ENCODE measurements around the gene SAPCD1. TPM values are rescaled to one million over a fixed set of nuclear protein-coding genes. Genes with fewer than 3 reads are reported as not detected.

Gene SAPCD1
- total and polyA plus RNA-seq, 2 experiments from 2014 or later, result 1.3 to 2.5 TPM

DNA sequence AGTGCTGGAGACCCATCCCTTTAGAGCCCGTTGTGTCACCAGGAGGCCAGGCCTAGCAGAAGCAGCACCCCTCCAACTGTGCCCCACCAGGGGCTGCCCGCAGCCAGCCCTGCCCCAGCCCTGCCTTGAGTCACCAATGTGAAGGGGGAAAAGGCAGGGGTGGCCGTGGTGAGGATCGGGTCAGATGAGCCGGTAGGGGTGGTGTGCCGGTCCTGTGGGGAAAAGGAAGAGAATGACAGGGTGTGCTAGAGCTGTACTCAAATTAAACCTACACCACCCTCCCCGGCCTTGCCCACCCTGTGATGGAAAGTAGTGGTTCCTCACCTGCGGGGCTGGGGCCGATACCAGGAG lies 3.1 kb downstream of the SAPCD1 start:
- DNase-seq, result no peak
- Histone ChIP-seq H2AFZ (no peak overlapping the region), H3K36me3 (ENCODE audit: low read depth) (no peaks in the 10 kb centered on the region)

DNA sequence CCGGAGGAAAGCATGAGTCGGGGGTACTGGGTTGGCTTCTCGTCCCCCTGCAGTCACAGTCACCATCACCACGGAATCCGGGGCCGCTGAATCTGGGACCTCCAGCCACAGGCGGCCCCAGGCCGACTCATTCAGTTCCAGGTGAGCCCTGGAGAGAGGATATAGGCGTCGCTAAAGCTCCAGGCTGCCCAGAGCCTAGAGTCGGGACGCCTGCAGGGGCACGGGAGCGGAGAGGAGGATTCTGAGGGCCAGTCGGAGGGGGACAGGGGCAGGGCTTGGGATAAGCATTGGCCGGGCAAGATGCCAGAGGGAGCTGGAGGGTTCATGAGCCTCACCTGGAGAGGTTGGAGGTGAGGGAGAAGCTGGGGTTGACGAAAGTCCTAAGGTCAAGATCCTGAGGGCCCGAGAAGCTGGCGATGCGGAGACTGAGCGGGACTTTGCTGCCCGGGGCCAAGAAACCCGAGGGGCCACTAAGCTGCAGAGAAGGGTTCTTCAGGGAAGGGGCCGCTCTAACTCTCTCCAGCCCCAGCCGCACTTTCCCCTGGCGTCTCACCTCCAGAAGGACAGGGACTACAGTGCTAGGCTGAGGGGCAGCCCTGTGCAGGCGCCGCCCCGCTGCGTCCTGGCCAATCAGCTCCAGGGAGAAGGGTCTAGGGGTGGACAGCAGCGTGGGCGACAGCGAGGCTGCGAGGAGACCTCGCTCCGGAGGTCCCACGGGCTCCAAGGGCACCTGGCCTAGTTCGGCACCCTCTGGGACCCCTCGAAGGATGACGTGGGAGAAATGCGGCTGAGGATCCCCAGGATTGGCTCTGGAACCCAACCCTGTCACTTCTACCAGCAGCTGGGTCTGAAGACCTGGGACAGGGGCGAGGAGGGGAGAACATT lies 3.7 kb downstream of the SAPCD1 start:
- no peaks in the 10 kb centered on the region for H3K27me3 ChIP-seq (replicated peaks; ENCODE audit: insufficient read depth)
- DNase-seq, result peak; percentile 35
- H3F3A ChIP-seq (ENCODE audit: insufficient read depth), result no peaks in the 10 kb centered on the region
- 35 to 36% methylated on average over 35 to 42 of the region's 42 CpGs for WGBS, 2 experiments (ENCODE audit: low coverage in 1 of 2, low lambda C conversion rate in 2 of 2, missing lambda C conversion rate in 2 of 2)
- H3K9me3 ChIP-seq (ENCODE audit: low read depth), result no peaks in the 10 kb centered on the region
- peaks cover 9% of the 10 kb centered on the region for H3K4me1 ChIP-seq (ENCODE audit: insufficient read depth)
- no peaks in the 10 kb centered on the region for H3K9me2 ChIP-seq (ENCODE audit: insufficient read depth)
- H3K4me3 ChIP-seq, result peak overlapping the region; percentile 39
- peak overlapping the region; percentile 5; the same call in 1 of the 2 replicates for H3K9ac ChIP-seq
- H3K79me2 ChIP-seq (ENCODE audit: insufficient read depth), result no peaks in the 10 kb centered on the region
- H4K20me1 ChIP-seq (ENCODE audit: insufficient read depth), result no peaks in the 10 kb centered on the region
- TF ChIP-seq EZH2phosphoT487 (IDR thresholded peaks at IDR 0.05; ENCODE audit: insufficient read depth, low read depth), result no peak
- TF ChIP-seq EZH2 (IDR thresholded peaks at IDR 0.05; ENCODE audit: insufficient read depth, poor library complexity, severe bottlenecking), result no peak
- in situ Hi-C loops (cut with MboI), result no loop called here
- H3K4me2 ChIP-seq (ENCODE audit: unreplicated experiment), result peak overlapping the region; percentile 67
- H2AFZ ChIP-seq, result peak overlapping the region; percentile 71
- H3K27ac ChIP-seq, result no peak overlapping the region
- H3K36me3 ChIP-seq (ENCODE audit: low read depth), result no peaks in the 10 kb centered on the region

More for the DNA sequence above, 3.1 kb downstream of the SAPCD1 start:
- Histone ChIP-seq H3K9me3 (ENCODE audit: low read depth) (no peaks in the 10 kb centered on the region), H3K79me2 (ENCODE audit: insufficient read depth) (no peaks in the 10 kb centered on the region), H3K9me2 (ENCODE audit: insufficient read depth) (no peaks in the 10 kb centered on the region), H3K4me3 (no peak overlapping the region), H3F3A (ENCODE audit: insufficient read depth) (no peaks in the 10 kb centered on the region), H3K4me2 (ENCODE audit: unreplicated experiment) (no peak overlapping the region), H3K9ac (no peak overlapping the region), H3K4me1 (ENCODE audit: insufficient read depth) (peaks cover 9% of the 10 kb centered on the region), H3K27ac (no peak overlapping the region), H4K20me1 (ENCODE audit: insufficient read depth) (no peaks in the 10 kb centered on the region), H3K27me3 (replicated peaks; ENCODE audit: insufficient read depth) (no peaks in the 10 kb centered on the region)
- in situ Hi-C loops (cut with MboI), result no loop called here
- TF ChIP-seq EZH2 (IDR thresholded peaks at IDR 0.05; ENCODE audit: insufficient read depth, poor library complexity, severe bottlenecking) (no peak), EZH2phosphoT487 (IDR thresholded peaks at IDR 0.05; ENCODE audit: insufficient read depth, low read depth) (no peak)
- WGBS, 2 experiments (ENCODE audit: low coverage in 1 of 2, low lambda C conversion rate in 2 of 2, missing lambda C conversion rate in 2 of 2), result 83 to 88% methylated on average over 9 of the region's 9 CpGs

DNA sequence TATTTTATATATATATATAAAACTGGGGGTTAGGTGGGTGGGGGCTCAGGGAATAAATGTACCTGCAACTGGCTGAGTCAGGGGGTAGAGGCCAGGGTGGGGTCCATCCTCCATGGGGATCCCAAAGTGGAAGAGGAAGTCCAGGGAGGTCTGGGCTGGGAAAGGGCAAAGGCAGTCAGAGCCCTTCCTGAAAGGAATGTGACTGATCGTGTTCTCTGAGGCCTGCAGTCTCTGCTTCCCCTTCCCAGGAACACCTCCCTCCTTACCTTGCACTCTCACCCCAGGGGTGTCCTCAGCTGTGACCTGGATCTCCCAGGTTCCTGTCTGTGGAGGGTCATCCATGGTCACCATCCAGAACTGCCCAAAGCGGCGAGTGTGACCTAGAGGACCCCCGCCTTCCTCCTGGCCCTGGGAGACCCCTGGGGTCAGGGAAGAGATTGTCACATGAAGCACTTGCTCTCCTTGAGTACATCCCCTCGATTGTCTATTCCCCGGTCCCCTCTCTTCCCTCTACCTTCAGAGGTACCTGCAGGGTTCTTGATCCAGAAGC lies 4.7 kb downstream of the SAPCD1 start:
- no peak overlapping the region for H3K4me2 ChIP-seq (ENCODE audit: unreplicated experiment)
- WGBS, 2 experiments (ENCODE audit: low coverage in 1 of 2, low lambda C conversion rate in 2 of 2, missing lambda C conversion rate in 2 of 2), result 77 to 82% methylated on average over 6 of the region's 6 CpGs
- no peak overlapping the region for H3K4me3 ChIP-seq
- no peaks in the 10 kb centered on the region for H3K9me2 ChIP-seq (ENCODE audit: insufficient read depth)
- H3K9me3 ChIP-seq (ENCODE audit: low read depth), result no peaks in the 10 kb centered on the region
- no peak for DNase-seq
- no peaks in the 10 kb centered on the region for H3F3A ChIP-seq (ENCODE audit: insufficient read depth)
- H3K4me1 ChIP-seq (ENCODE audit: insufficient read depth), result peaks cover 9% of the 10 kb centered on the region
- TF ChIP-seq EZH2 (IDR thresholded peaks at IDR 0.05; ENCODE audit: insufficient read depth, poor library complexity, severe bottlenecking), result no peak
- no peak for TF ChIP-seq EZH2phosphoT487 (IDR thresholded peaks at IDR 0.05; ENCODE audit: insufficient read depth, low read depth)
- no peak overlapping the region for H3K27ac ChIP-seq
- in situ Hi-C loops (cut with MboI), result no loop called here
- no peaks in the 10 kb centered on the region for H3K36me3 ChIP-seq (ENCODE audit: low read depth)
- no peaks in the 10 kb centered on the region for H3K79me2 ChIP-seq (ENCODE audit: insufficient read depth)
- no peak overlapping the region for H2AFZ ChIP-seq
- H4K20me1 ChIP-seq (ENCODE audit: insufficient read depth), result no peaks in the 10 kb centered on the region
- no peaks in the 10 kb centered on the region for H3K27me3 ChIP-seq (replicated peaks; ENCODE audit: insufficient read depth)
- H3K9ac ChIP-seq, result no peak overlapping the region

DNA sequence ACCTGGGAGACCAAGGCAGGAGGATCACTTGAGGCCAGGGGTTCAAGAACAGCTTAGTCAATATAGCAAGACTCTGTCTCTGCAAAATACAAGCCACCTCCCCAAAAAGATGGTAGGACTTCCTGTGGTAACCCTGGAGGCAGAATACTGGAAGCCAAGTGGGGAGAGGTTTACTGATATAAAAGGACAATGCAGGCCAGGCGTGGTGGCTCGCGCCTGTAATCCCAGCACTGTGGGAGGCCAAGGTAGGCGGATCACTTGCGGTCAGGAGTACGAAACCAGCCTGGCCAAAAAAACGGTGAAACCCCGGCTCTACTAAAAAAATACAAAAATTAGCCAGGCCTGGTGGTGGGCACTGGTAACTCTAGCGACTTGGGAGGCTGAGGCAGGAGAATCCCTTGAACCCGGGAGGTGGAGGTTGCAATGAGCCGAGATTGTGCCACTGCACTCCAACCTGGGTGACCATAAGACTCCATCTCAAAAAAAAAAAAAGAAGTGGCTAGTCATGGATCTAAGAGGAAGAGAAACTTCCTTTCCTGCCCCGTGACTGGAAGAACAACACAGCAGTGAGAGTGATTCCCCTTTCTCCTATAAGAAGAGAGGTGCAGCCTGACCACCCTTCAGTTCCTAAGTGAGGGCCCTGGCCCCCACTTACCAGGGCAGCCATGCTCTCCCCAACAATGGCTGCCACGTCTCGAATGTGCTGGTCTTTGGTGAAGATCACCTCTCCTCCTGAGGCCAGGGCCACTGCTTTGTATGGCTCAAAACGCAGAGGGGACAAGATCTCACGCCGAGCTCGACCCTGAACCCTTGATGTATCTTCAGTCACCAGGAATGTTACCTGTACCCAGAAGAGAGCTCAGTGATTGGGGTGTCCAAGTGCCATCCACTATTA lies 6.2 kb downstream of the SAPCD1 start:
- no peak overlapping the region for H3K27ac ChIP-seq
- no peaks in the 10 kb centered on the region for H3K79me2 ChIP-seq (ENCODE audit: insufficient read depth)
- TF ChIP-seq EZH2phosphoT487 (IDR thresholded peaks at IDR 0.05; ENCODE audit: insufficient read depth, low read depth), result no peak
- no peak for TF ChIP-seq EZH2 (IDR thresholded peaks at IDR 0.05; ENCODE audit: insufficient read depth, poor library complexity, severe bottlenecking)
- H3K27me3 ChIP-seq (replicated peaks; ENCODE audit: insufficient read depth), result no peaks in the 10 kb centered on the region
- H3K4me3 ChIP-seq, result no peak overlapping the region
- H3K4me2 ChIP-seq (ENCODE audit: unreplicated experiment), result no peak overlapping the region
- no peak overlapping the region for H2AFZ ChIP-seq
- H3K9me3 ChIP-seq (ENCODE audit: low read depth), result no peaks in the 10 kb centered on the region
- in situ Hi-C loops (cut with MboI), result no loop called here
- DNase-seq, result no peak
- peaks cover 5% of the 10 kb centered on the region; the same call in 1 of the 2 replicates for H3K4me1 ChIP-seq (ENCODE audit: insufficient read depth)
- 87% methylated on average over 18 of the region's 18 CpGs for WGBS, 2 experiments (ENCODE audit: low coverage in 1 of 2, low lambda C conversion rate in 2 of 2, missing lambda C conversion rate in 2 of 2)
- no peaks in the 10 kb centered on the region for H3K9me2 ChIP-seq (ENCODE audit: insufficient read depth)
- no peaks in the 10 kb centered on the region for H3K36me3 ChIP-seq (ENCODE audit: low read depth)
- no peaks in the 10 kb centered on the region for H3F3A ChIP-seq (ENCODE audit: insufficient read depth)
- no peaks in the 10 kb centered on the region for H4K20me1 ChIP-seq (ENCODE audit: insufficient read depth)
- H3K9ac ChIP-seq, result no peak overlapping the region
